GM21529 (cell line): ENCODE results near the gene TMEM123.

Experiments
- ATAC-seq: cut with Tn5 transposase; IDR thresholded peaks from one replicate; pipeline ENCODE4 v1.9.1; 2021; ENCODE audit not compliant: unreplicated experiment

The TMEM123 gene

GRCh38 chr11:102367364-102367763 lies 85.2 kb downstream of the TMEM123 start:
- no peak for ATAC-seq

- ATAC-seq = no peak
Measured at GRCh38 chr11:102364991-102365390, 87.6 kb downstream of the TMEM123 start.

GRCh38 chr11:102361086-102362031 lies 91.2 kb downstream of the TMEM123 start:
- ATAC-seq = peak; percentile 85

GRCh38 chr11:102360681-102361080 lies 91.9 kb downstream of the TMEM123 start:
- no peak for ATAC-seq

- no peak for ATAC-seq
Measured at GRCh38 chr11:102359372-102359771, 93.2 kb downstream of the TMEM123 start.

GRCh38 chr11:102357116-102357515 lies 95.4 kb downstream of the TMEM123 start:
- no peak for ATAC-seq

- peak; percentile 23 for ATAC-seq
Measured at GRCh38 chr11:102347462-102348370, 104.8 kb downstream of the TMEM123 start.

- ATAC-seq = peak; percentile 83
Measured at GRCh38 chr11:102346748-102347461, 105.7 kb downstream of the TMEM123 start, which contains the start of gene BIRC2. BIRC2 (plus strand) TSS chr11:102347214; CDS start chr11:102349855, 2,641 bp downstream.

- ATAC-seq = no peak
Measured at GRCh38 chr11:102346456-102346747, 106.2 kb downstream of the TMEM123 start.
